SU-DHL-6 (cell line): Measurements from ENCODE around the gene APC.

Experiments used
- CTCF ChIP-seq: fragments of 200-600 bp; sonication (generic); IDR thresholded peaks from one replicate; pipeline ENCODE4 v1.5.1; 2017; ENCODE audit warnings: antibody characterized with exemption, mild to moderate bottlenecking, low read length, moderate library complexity; ENCODE audit not compliant: insufficient read depth, poor library complexity, severe bottlenecking
- EZH2phosphoT487 ChIP-seq: fragments of 200-600 bp; sonication (generic), shearing (Covaris generic); conservative IDR thresholded peaks from 2 replicates; pipeline ENCODE4 v1.6.1; 2018; ENCODE audit warnings: mild to moderate bottlenecking, antibody characterized with exemption, low read length, moderate library complexity, mixed read lengths

DNA sequence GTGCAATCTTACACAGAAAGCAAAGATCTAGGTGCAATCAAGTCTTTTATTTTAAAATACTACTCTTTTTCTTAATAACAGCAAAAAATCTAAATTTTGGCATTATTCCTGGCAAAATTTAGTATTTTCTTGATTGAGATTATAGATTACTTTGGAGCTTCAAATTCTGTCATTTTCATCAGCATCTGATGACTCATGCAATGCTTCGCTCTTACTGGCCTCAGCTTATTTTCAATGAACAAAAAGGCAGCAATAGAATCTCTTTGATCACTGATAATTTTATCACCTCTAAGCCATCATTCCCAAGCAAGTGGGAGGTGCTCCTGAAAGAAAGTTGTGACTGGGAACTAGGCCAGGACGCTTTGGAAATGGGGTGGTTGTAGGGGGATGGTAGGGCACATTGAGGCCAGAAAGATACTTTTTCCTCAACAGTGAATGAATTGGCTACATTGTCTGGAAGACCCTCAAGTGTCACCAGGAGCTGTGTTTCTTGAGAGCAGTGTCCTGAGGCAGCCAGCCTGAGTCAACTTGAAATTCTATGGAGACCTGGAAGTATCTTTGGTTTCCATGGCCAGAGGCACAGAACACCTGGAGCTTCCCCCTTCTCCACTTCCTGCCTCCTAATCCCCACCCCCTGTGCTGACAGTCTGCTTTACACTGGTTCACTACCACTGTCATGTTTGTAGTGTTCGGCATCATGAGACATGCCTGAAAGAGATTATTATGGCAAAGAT, 46.9 kb upstream of the APC start:
- TF ChIP-seq CTCF (no peak), EZH2phosphoT487 (no peak)
